Stimulated activated CD8-positive, alpha-beta memory T cell treated with anti-CD3 and anti-CD28 coated beads, Interleukin-2, amount 100 ng/mL, for 1 hour (primary cell): ENCODE measurements around the gene AP1M2.
A peak's percentile ranks its signal among the peaks of the same experiment; 100 is the strongest.

Experiments used
- DNase-seq, 2 donors: peaks; one replicate each; pipeline ENCODE4 v3.0.0-alpha.2; 2020; ENCODE audit warnings: low read depth in 2 of 2

The AP1M2 gene

DNA sequence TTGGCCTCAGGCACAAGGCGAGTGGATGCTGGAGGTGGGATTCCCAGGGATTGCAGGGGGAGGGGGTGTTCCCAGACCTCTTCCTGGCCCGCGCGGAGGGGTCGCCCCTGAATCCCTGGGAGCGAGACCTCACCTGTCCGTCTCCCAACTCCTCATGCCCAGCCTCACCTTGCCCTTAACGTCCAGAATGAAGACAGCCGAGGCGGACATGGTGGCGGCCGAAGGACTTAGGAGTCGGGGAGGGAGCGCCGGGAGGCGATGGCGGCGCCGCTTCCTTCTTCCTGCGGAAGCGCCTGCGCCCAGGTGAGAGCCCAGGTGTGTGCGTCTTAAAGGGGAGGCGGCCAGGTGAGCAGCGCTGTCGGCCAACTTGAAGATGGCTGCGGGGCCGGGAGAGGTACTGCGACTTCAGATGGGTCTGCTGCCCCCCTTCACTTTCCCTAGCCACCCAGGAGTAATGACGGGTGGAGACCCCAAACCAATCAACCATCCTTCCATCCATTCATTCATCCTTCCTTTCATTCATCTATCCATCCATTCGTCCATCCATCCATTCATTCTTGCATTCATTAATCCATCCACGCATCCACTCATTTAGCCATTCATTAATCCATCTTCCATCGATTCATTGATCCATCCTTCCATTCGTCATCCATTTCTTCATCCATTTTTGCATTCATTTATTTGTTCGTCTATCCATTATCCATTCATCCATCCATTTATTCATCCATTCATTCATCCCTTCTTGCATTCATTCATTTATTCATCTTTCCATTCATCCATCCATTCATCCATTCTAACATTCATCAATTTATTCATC, at the start of gene AP1M2:
TSS of gene AP1M2 (minus strand) at position 291 of the 817 bp plus-strand sequence. CDS start at position 210, 81 bp downstream.
- DNase-seq, result no peak

DNA sequence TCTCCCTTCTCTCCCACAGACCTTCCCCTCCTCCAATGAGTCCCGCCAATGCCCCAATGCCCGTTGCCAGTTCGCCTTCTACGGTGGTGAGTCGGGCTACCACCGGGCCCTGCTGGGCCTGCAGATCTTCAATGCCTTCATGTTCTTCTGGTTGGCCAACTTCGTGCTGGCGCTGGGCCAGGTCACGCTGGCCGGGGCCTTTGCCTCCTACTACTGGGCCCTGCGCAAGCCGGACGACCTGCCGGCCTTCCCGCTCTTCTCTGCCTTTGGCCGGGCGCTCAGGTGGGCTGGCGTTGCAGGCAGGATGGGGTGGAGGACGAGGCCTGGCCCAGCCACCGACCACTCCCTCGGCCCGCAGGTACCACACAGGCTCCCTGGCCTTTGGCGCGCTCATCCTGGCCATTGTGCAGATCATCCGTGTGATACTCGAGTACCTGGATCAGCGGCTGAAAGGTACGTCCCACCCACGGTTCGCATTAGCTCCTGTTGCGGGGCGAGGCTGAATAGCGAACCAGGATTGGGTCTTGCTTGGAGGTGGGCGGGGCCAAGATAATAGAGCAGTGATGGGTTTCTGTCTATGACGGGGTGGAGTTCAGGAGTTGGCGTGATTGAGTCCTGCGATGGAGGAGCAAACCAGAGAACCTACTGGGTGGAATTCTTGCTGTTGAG, 49.3 kb upstream of the AP1M2 start:
- no peak for DNase-seq

DNA sequence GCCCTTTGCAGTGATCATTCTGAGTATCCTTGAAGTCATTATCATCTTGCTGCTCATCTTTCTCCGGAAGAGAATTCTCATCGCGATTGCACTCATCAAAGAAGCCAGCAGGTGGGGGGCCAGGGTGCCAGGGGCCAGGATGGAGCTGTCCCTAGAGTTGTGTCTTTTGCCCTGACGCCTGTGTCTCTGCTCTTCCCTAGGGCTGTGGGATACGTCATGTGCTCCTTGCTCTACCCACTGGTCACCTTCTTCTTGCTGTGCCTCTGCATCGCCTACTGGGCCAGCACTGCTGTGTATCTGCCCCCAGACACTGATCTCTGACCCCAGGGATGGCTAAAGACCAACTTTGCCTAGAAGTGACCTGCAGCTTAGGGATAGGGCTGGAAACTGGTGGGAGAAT, 47.9 kb upstream of the AP1M2 start:
- no peak for DNase-seq

DNA sequence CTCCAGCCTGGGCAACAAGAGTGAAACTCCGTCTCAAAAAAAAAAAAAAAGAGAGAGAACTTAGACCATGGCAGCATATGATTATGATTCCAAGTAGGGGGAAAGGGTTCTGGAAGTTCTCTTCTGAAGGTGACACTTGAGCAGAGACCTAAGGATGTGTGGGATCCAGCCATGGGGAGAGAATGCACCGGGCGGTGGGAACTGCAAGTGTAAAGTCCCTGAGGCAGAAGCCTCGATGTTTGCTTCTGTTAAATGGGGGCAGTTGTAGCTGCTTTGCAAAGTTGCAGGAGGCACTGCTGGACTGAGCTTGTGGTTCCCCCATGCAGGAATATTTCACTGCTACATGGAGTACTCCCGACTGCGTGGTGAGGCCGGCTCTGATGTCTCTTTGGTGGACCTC, 47.3 kb upstream of the AP1M2 start:
- no peak for DNase-seq

DNA sequence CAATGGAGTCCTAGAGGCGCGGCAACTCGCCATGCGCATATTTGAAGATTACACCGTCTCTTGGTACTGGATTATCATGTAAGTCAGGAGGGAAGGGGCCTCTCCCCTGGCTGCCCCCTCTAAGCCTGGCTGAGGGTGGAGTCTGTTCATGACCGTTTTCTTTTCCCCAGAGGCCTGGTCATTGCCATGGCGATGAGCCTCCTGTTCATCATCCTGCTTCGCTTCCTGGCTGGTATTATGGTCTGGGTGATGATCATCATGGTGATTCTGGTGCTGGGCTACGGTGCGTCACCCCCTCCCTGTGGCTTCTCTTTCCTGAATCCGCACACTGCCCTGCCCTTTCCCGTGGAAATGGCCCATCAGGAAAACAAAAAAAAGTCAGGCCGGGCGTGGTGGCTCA, 44.8 kb upstream of the AP1M2 start:
- no peak for DNase-seq

DNA sequence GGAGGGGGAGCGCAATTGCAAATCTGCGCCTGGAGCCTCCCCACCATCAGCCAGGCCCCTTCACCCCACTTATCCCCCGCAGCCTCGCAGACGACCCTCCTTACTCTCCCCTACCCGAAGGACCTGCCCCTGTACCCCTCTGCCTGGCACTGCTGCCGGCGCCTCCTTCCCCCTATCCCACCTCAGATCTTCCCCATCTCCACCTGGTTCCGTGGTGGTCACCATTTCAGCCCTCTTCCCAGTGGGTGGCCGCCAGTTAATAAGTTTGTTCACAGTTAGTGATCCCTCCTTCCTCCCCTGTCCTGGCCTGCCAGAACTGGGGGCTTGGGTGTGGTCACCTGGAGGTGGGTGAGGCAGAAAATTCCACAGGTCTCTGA, 38.6 kb upstream of the AP1M2 start:
- DNase-seq, result no peak

DNA sequence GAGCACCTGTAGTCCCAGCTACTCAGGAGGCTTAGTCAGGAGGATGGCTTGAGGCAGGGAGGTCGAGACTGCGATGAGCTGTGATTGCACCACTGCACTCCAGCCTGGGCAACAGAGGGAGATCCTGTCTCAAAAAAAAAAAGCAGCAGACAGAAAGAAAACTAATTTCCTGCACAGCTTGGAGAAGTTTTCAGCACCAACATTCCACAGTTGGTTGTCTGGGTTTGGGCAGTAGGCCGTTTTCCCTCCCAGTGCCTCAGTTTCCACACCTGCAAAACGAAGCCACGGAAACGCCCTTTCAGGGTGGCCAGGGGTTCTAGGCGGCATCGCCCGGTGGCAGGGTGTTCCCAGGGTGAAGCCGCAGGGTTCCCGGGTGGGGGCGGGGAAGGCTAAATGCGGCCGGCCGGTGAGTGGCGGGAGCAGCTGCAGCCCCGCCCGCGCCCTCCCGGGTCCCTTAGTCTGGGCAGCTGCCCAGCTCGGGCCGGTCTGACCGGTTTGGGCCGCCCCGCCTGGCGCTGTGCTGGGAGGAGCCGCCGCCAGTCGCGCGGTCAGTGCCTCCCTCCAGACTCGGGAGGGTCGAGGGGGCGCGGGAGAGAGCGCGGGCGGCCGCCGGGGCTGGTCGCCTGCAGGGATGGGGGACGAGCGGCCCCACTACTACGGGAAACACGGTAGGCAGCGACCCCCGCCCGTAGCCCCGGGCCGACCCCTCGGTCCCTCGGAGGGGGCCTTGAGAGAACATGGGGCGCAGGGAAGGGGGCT, 38.1 kb upstream of the AP1M2 start, which contains the start of gene SLC44A2:
TSS of gene SLC44A2 (plus strand) at position 551 of the 759 bp plus-strand sequence. CDS start at position 632, 81 bp downstream.
- DNase-seq, result no peak

DNA sequence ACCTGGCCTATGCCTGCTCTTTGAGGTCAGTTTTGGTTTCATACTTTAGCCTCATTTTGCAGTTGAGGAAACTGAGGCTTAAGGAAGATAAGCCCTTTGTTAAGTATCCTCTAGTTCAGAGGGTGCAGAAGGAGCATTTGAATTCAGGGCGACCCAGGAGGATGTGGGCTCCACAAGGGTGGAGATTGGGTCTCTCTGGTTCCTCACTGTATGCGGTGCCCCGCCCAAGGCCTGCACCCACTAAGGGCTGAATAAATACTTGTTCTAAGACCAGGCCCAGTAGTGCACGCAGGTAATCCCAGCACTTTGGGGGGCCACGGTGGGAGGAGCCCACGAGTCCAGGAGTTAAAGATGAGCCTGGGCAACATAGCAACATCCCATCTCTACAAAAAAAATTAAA, 37.5 kb upstream of the AP1M2 start:
- no peak for DNase-seq

DNA sequence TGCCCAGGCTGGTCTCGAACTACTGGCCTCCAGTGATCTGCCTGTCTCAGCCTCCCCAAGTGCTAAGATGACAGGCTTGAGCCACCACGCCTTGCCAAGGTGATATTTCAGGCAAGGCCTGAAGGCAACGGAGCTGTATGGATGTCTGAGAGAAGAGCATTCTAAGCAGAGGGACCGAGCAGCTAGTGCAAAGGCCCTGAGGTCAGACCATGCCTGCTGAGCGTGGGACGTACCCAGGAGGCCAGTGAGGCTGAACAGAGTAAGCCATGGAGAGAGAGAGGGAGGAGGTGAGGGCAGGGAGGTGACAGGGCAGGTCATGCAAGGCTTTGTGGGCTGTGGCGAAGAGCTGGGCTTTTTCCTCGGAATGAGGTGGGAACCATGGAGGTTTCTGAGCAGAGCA, 34.9 kb upstream of the AP1M2 start:
- DNase-seq, result no peak

DNA sequence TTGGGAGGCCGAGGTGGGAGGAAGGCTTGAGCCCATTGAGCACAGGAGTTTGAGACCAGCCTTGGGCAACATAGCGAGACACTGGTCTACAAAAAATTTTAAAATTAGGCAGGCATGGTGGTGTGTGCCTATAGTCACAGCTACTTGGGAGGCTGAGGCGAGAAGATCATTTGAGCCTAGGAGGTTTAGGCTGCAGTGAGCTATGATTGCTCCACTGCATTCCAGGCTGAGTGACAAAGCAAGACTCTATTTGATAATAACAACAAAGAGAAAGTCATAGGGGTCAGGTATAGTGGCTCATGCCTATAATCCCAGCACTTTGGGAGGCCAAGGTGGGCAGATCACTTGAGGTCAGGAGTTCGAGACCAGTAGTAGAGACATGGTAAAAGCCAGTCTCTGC, 33.7 kb upstream of the AP1M2 start:
- no peak for DNase-seq

DNA sequence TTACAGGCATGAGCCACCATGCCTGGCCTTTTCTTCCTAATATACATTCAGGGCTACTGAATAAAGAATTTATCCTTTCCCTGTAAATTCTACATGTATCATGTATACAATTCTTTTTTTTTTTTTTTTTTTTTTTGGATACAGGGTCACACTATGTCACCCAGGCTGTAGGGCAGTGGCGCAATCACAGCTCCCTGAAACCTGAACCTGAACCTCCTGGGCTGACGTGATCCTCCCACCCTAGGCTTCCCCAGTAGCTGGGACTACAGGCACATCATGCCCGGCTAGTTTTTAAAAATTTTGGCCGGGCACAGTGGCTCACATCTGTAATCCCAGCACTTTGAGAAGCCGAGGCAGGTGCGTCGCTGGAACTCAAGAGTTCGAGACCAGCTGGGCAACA, 31.7 kb upstream of the AP1M2 start:
- DNase-seq, result no peak

DNA sequence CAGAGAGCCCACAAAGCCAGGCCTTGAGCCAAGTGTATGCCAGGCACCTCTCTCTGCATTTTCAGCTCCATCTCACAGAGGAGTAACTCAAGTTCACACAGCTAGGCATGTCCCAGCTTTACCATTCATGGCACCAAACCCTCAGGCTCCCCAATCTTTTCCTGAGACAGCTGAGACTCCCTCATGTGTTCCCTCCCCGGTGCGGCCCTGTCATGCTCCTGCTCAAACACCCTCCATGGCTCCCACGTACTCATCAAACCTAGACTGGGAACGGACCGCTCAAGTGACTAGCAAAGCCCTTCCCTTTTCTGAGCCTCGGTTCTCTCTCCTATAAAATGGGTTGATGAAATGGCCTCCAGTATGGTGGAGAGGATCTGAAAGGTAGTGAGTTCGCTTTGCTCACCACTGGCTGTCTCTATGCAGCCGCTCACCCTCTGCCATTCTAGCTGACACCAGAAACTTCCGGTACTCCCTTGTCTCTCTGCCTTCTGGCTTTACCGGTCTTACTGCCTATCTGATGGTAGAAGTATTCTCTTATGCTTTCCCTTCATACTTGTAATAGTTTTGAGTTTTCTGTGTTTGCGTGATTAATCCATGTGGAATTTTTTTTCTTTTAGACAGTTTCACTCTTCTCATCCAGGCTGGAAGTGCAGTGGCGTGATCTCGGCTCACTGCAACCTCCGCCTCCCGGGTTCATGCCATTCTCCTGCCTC, 30.5 kb upstream of the AP1M2 start:
- no peak for DNase-seq

DNA sequence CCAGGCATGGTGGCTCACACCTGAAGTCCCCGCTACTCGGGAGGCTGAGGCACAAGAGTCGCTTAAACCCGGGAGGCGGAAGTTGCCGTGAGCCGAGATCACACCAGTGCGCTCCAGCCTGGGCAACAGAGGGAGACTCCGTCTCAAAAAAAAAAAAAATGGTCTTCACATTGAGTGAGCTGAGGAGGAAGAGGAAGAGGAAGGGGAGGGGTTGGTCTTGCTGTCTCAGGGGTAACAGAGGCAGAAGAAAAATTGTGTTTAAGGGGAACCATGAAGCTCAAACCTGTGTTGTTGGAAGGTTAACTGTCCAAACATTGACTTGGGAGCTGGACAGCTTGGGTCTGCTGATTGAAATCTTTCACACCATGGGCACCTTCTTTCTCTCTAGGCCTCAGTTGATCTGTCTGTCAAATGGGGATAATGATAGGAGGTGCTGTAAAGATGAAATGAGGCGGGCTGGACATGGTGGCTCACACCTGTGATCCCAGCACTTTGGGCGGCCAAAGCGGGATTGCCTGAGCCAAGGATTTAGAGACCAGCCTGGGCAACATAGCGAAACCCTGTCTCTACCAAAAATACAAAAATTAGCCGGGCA, 28.4 kb upstream of the AP1M2 start:
- DNase-seq, result no peak

DNA sequence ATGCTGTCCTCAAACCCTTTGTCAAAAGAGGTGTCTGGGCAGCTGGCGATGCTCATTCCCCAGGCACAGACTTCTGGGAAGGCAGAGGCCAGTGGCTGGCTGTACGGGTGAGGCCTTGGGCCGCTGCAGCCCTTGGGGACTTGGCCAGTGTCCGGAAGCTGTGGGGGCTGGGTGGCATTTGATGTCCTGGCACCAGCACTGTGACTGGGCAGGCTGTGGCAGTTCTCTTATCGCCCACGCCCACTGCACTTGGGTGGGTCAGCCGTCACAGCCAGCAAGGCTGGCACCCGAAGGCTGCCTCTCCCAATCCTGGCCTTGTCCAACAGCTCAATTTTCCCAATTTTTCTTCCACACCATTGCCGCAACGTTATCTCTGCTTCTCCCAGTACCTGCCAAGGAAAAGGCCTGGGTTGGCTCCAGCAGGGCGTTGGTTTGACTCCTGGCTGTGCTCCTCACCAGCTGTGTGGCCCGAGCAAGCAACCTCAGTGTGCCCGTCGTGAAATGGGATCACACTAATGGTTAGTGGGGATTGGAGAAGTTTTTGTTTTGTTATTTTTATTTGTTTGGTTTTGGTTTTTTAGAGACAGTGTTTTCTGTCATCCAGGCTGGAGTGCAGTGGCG, 25.5 kb upstream of the AP1M2 start:
- DNase-seq, result no peak

DNA sequence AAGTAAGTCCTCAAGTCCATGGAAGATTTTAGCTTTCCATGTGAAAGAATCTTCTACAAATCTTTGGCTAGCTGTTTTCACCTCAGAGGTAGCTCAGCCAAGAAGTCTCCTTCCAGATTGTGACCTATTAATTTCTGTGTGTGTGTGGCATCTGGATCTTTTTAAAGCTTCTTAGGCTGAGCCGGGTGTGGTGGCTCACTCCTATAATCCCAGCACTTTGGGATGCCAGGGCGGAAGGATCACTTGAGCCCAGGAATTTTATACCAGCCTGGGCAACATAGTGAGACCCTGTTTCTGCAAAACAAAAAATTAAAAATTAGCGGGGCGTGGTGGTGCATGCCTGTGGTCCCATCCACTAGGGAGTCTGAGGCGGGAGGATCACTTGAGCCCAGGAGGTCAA, 24.8 kb upstream of the AP1M2 start:
- DNase-seq, result no peak

DNA sequence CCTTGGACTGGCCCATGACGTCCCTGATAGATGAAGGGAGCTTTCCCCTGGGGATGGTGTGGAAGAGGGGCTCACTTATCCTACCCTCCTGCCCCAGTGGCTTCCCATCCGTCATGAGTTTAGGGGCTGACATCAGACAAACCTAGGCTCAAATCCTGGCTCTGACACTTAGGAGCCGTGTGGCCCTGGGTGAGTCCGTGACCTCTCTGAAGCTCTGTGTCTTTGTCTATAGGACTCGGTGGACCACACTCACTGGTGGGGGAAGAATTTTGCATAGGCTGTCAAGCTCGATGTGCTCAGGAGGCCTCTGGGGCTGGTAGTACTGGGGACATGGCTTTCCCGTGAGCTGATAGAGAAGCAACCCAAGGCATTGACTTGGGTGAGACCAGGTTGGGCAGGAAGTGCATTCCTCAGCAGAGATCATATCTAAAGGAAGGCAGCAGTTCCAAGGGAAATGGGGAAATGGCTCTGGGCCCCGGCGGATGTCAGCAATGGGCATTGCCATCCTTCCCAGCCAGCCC, 17.4 kb upstream of the AP1M2 start:
- DNase-seq, result no peak

DNA sequence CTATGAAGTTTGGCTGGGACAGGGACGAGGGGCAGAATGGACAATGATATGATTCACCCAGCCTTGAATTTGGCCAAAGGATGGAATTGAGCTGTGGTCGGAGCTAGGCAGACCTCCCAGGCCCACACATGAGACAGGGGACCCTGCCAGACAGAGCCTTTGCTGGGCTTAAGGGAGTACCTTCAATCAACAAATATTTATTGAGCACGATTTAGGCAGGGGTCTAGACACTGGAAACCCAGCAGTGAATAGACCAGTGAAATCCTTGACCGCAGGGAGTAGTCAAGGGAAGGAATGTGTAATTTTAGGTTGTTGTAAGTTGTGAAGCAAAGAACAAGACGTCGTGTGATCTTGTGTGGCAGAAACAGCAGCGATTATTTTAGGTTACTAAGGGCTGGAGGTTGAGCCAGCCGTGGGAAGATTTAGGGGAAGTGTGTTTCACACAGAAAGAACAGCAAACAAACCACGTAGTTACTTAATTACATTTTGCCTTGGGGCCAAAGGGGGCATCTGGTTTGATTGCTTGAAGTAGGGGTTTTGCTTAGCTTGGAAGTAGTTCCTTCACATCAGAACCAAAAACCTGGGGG, 16.9 kb upstream of the AP1M2 start:
- peak in 1 of 2 donors; percentile 29 for DNase-seq

DNA sequence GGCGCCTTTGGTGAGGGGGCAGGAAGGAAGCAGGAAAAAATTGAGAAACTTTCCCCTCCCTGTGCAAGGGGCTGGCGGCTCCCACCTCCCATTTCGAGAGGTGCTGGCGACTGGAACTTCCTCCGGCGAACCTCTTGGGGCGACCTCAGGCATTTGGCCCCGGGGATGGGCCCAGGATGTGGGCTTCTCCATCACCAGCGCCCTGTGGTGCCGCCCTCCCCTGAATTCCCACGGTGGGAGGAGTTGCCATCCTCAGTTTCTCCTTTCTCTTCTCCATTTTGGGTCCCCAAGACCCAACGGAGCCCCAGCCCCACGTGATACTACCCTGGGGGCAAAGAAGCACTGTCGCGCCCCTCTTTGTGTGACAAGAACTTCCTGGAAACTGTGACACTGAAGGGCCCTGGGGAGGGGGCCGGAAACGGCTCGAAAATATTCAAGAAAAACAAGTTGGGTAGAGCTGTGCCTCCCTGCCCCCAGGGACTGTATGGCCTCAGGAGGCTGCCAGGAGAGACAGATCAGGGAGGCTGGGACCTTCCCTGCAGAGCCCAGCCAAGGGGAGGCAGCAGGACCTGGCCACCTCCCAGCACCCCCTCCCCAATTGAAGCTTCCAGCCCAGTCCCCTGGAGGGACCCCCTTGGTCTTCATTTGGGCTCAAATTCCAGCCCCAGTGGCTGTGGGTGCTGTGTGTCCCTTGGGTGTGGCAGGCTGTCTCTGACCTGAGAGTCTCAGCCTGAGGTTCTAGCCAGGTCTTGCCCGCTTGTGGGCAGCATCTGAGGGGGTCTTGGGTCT, 16.2 kb upstream of the AP1M2 start:
- DNase-seq, result peak; percentile 59 to 77

DNA sequence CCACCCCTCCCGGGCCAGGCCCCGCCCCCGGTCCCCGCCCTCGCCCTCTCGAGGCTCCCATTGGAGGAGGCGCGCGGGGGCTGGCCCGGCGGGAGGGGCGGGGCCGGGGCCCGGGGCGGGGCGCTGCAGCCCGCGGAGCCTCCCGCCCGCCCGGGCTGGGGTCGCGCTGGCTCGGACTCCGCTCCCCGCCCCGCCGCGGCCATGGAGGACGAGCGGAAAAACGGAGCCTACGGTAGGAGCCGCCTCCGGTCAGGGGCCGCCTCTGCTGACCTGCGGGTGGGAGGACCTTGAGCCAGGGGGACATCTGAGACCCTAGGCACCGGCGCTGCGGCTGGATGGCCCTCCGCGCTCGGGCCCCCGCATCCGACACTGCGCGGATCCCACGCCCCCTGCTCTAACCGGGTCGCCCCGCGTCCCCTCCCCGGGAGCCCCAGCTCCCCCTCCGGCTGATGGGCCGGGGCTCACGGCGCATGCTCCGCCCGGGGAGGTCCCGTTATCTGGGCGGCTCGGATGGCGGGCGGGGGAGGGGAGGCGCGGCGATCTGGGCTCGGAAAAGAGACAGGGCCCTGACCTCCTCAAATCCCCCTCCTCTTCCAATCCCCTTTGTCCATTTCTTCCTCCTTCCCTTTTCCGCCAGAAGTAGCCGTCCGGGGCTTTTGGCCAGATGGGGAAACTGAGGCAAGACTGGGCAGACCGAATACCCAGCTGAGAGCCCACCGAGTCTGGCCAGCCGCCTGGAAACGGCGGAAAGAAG, 15.4 kb upstream of the AP1M2 start:
- DNase-seq, result peak; percentile 84 to 86
